ENCODE measurements around the gene HPRT1. TPM values are rescaled to one million over a fixed set of nuclear protein-coding genes. Genes with fewer than 3 reads are reported as not detected.

The HPRT1 gene
- total RNA-seq, 1 experiment from 2014 or later, result 52.2 TPM

- H3K36me3 ChIP-seq (ENCODE audit: insufficient read depth, low read length), result no peaks in the 10 kb centered on the region
- no peaks in the 10 kb centered on the region for H3K4me1 ChIP-seq (ENCODE audit: low read length)
- H3K79me2 ChIP-seq (ENCODE audit: low read length), result no peaks in the 10 kb centered on the region
- no peak overlapping the region for H3K9ac ChIP-seq (ENCODE audit: low read length)
- DNase-seq, result no peak
- no peaks in the 10 kb centered on the region for H3K27me3 ChIP-seq (ENCODE audit: low read length)
- H2AFZ ChIP-seq (ENCODE audit: low read length), result no peak overlapping the region
- H3K9me2 ChIP-seq (replicated peaks; ENCODE audit: insufficient read depth, low read length), result no peaks in the 10 kb centered on the region
- H3K9me3 ChIP-seq (ENCODE audit: low read length), result no peaks in the 10 kb centered on the region
- H4K20me1 ChIP-seq (ENCODE audit: insufficient read depth, low read depth, low read length), result no peaks in the 10 kb centered on the region
- no peak overlapping the region for H3K27ac ChIP-seq (ENCODE audit: low read length)
- no peak overlapping the region for H3K4me3 ChIP-seq (ENCODE audit: low read length)
- no peak overlapping the region for H3K4me2 ChIP-seq (ENCODE audit: low read depth, low read length, poor library complexity, severe bottlenecking)
Observed at GRCh38 chrX:134533952-134534351, 74.0 kb downstream of the HPRT1 start.

- Histone ChIP-seq H3K79me2 (ENCODE audit: low read length) (no peaks in the 10 kb centered on the region), H2AFZ (ENCODE audit: low read length) (no peak overlapping the region), H3K9ac (ENCODE audit: low read length) (no peak overlapping the region), H3K4me1 (ENCODE audit: low read length) (peaks cover 2% of the 10 kb centered on the region), H3K36me3 (ENCODE audit: insufficient read depth, low read length) (no peaks in the 10 kb centered on the region), H4K20me1 (ENCODE audit: insufficient read depth, low read depth, low read length) (no peaks in the 10 kb centered on the region), H3K27me3 (ENCODE audit: low read length) (no peaks in the 10 kb centered on the region), H3K9me3 (ENCODE audit: low read length) (no peaks in the 10 kb centered on the region), H3K9me2 (replicated peaks; ENCODE audit: insufficient read depth, low read length) (no peaks in the 10 kb centered on the region), H3K4me2 (ENCODE audit: low read depth, low read length, poor library complexity, severe bottlenecking) (no peak overlapping the region), H3K4me3 (ENCODE audit: low read length) (no peak overlapping the region), H3K27ac (ENCODE audit: low read length) (no peak overlapping the region)
- DNase-seq, result no peak
Observed at GRCh38 chrX:134537179-134537955, 77.4 kb downstream of the HPRT1 start.

DNA sequence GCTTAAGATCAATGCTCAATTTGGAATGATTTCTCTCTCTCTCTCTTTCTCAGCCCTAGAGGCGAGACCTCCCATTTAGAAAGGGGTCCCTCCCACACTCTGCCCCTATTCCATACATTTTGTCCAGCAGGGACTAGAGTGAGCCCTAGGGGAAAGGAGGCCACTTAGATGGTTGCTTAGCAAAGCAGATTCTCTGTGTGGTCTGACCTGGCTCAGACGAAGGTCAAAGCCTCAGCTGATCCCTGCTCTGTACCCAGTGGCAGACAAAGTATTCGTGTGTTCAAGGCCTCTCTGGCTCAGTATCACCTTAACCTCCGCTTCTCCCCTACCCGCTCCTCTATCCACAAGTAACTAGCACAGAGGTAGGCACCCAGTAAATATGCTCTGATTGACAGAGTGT is 78.4 kb downstream of the HPRT1 start:
- Histone ChIP-seq H2AFZ (ENCODE audit: low read length) (no peak overlapping the region), H3K4me1 (ENCODE audit: low read length) (peaks cover 10% of the 10 kb centered on the region), H3K9ac (ENCODE audit: low read length) (no peak overlapping the region), H3K27ac (ENCODE audit: low read length) (no peak overlapping the region), H3K4me2 (ENCODE audit: low read depth, low read length, poor library complexity, severe bottlenecking) (no peak overlapping the region), H3K4me3 (ENCODE audit: low read length) (no peak overlapping the region), H3K9me2 (replicated peaks; ENCODE audit: insufficient read depth, low read length) (no peaks in the 10 kb centered on the region), H3K79me2 (ENCODE audit: low read length) (no peaks in the 10 kb centered on the region), H3K27me3 (ENCODE audit: low read length) (no peaks in the 10 kb centered on the region), H3K9me3 (ENCODE audit: low read length) (no peaks in the 10 kb centered on the region), H4K20me1 (ENCODE audit: insufficient read depth, low read depth, low read length) (no peaks in the 10 kb centered on the region), H3K36me3 (ENCODE audit: insufficient read depth, low read length) (no peaks in the 10 kb centered on the region)
- DNase-seq, result no peak

- H2AFZ ChIP-seq (ENCODE audit: low read length), result no peak overlapping the region
- no peaks in the 10 kb centered on the region for H3K79me2 ChIP-seq (ENCODE audit: low read length)
- H3K27me3 ChIP-seq (ENCODE audit: low read length), result no peaks in the 10 kb centered on the region
- DNase-seq, result no peak
- H3K36me3 ChIP-seq (ENCODE audit: insufficient read depth, low read length), result no peaks in the 10 kb centered on the region
- no peak overlapping the region for H3K4me3 ChIP-seq (ENCODE audit: low read length)
- no peak overlapping the region for H3K4me2 ChIP-seq (ENCODE audit: low read depth, low read length, poor library complexity, severe bottlenecking)
- no peak overlapping the region for H3K27ac ChIP-seq (ENCODE audit: low read length)
- no peaks in the 10 kb centered on the region for H4K20me1 ChIP-seq (ENCODE audit: insufficient read depth, low read depth, low read length)
- no peaks in the 10 kb centered on the region for H3K9me2 ChIP-seq (replicated peaks; ENCODE audit: insufficient read depth, low read length)
- no peak overlapping the region for H3K9ac ChIP-seq (ENCODE audit: low read length)
- H3K4me1 ChIP-seq (ENCODE audit: low read length), result peaks cover 10% of the 10 kb centered on the region
- no peaks in the 10 kb centered on the region for H3K9me3 ChIP-seq (ENCODE audit: low read length)
Observed at GRCh38 chrX:134541906-134542305, 81.9 kb downstream of the HPRT1 start.

DNA sequence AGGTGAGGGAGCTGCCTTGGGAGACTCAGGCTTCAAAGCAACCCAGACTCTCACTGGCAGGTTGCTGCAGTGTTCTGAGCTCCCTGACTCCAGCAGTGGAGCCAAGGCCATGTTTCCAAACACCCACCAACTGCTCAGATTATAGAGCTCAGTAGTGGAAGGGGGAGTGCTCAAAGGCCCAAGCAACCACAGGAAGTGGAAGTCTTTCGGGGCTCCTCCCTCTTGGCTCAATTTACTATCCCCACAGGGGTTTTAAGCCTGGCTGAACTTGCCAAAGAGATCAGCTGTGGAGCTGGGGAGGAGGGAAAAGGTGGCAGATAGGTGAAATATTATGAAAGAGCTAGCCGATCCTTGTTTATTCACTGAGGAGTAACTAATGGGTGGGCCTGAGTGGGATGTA is 82.5 kb downstream of the HPRT1 start:
- Histone ChIP-seq H3K9ac (ENCODE audit: low read length) (no peak overlapping the region), H3K27me3 (ENCODE audit: low read length) (no peaks in the 10 kb centered on the region), H2AFZ (ENCODE audit: low read length) (no peak overlapping the region), H3K9me2 (replicated peaks; ENCODE audit: insufficient read depth, low read length) (no peaks in the 10 kb centered on the region), H3K79me2 (ENCODE audit: low read length) (no peaks in the 10 kb centered on the region), H3K36me3 (ENCODE audit: insufficient read depth, low read length) (no peaks in the 10 kb centered on the region), H4K20me1 (ENCODE audit: insufficient read depth, low read depth, low read length) (no peaks in the 10 kb centered on the region), H3K4me1 (ENCODE audit: low read length) (peaks cover 10% of the 10 kb centered on the region), H3K4me3 (ENCODE audit: low read length) (no peak overlapping the region), H3K9me3 (ENCODE audit: low read length) (no peaks in the 10 kb centered on the region), H3K4me2 (ENCODE audit: low read depth, low read length, poor library complexity, severe bottlenecking) (no peak overlapping the region), H3K27ac (ENCODE audit: low read length) (no peak overlapping the region)
- DNase-seq, result peak; percentile 61

DNA sequence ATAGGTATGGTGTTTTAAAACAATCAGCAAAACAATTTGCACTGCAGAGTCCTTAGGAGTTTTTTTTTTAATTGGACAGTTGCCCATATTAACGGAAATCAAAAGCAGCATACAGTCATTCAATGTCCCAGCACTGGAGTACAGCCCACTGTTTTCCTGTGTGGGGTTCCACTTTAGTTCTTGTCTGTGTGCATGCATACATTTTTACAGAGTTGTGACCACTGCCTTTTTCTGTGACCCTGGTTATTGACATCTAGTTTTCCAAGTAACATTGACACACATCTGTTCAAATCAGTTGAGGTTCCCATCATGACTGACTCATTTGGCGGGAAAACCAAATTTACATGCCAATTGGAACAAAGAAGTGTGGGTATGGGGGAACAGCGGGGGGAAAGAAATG is 83.3 kb downstream of the HPRT1 start:
- H3K9me2 ChIP-seq (replicated peaks; ENCODE audit: insufficient read depth, low read length), result no peaks in the 10 kb centered on the region
- no peak overlapping the region for H3K4me3 ChIP-seq (ENCODE audit: low read length)
- no peak overlapping the region for H3K9ac ChIP-seq (ENCODE audit: low read length)
- no peaks in the 10 kb centered on the region for H3K27me3 ChIP-seq (ENCODE audit: low read length)
- no peak overlapping the region for H2AFZ ChIP-seq (ENCODE audit: low read length)
- H3K4me1 ChIP-seq (ENCODE audit: low read length), result peaks cover 18% of the 10 kb centered on the region
- H3K27ac ChIP-seq (ENCODE audit: low read length), result no peak overlapping the region
- H4K20me1 ChIP-seq (ENCODE audit: insufficient read depth, low read depth, low read length), result no peaks in the 10 kb centered on the region
- no peaks in the 10 kb centered on the region for H3K79me2 ChIP-seq (ENCODE audit: low read length)
- H3K9me3 ChIP-seq (ENCODE audit: low read length), result no peaks in the 10 kb centered on the region
- no peak for DNase-seq
- H3K4me2 ChIP-seq (ENCODE audit: low read depth, low read length, poor library complexity, severe bottlenecking), result no peak overlapping the region
- no peaks in the 10 kb centered on the region for H3K36me3 ChIP-seq (ENCODE audit: insufficient read depth, low read length)

DNA sequence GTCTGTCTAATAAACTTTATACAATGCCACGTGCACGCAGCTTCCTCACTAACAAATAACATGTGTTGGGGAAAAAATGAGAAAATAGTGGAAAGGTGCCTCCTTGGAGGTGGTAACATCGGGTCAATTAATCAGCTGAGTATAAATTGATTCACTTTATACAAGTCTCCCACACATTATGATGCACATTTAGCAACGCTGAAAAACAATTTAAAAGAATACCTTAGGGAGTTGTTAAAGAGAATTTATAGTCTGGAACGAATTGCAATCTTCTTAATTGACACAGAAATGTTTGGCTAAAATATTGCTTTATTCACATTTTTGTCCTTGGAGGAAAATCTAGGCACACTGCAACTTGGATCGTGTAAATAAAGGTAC is 84.2 kb downstream of the HPRT1 start:
- no peaks in the 10 kb centered on the region for H4K20me1 ChIP-seq (ENCODE audit: insufficient read depth, low read depth, low read length)
- no peak overlapping the region for H3K27ac ChIP-seq (ENCODE audit: low read length)
- peaks cover 25% of the 10 kb centered on the region for H3K4me1 ChIP-seq (ENCODE audit: low read length)
- no peak overlapping the region for H3K4me3 ChIP-seq (ENCODE audit: low read length)
- H3K27me3 ChIP-seq (ENCODE audit: low read length), result no peaks in the 10 kb centered on the region
- H3K9me3 ChIP-seq (ENCODE audit: low read length), result no peaks in the 10 kb centered on the region
- no peaks in the 10 kb centered on the region for H3K79me2 ChIP-seq (ENCODE audit: low read length)
- no peak overlapping the region for H3K9ac ChIP-seq (ENCODE audit: low read length)
- no peaks in the 10 kb centered on the region for H3K36me3 ChIP-seq (ENCODE audit: insufficient read depth, low read length)
- H3K9me2 ChIP-seq (replicated peaks; ENCODE audit: insufficient read depth, low read length), result no peaks in the 10 kb centered on the region
- H3K4me2 ChIP-seq (ENCODE audit: low read depth, low read length, poor library complexity, severe bottlenecking), result no peak overlapping the region
- H2AFZ ChIP-seq (ENCODE audit: low read length), result no peak overlapping the region
- no peak for DNase-seq

- H2AFZ ChIP-seq (ENCODE audit: low read length), result no peak overlapping the region
- no peak overlapping the region for H3K27ac ChIP-seq (ENCODE audit: low read length)
- no peak overlapping the region for H3K4me3 ChIP-seq (ENCODE audit: low read length)
- no peaks in the 10 kb centered on the region for H3K9me2 ChIP-seq (replicated peaks; ENCODE audit: insufficient read depth, low read length)
- H3K79me2 ChIP-seq (ENCODE audit: low read length), result no peaks in the 10 kb centered on the region
- H3K4me1 ChIP-seq (ENCODE audit: low read length), result peaks cover 26% of the 10 kb centered on the region
- H3K9me3 ChIP-seq (ENCODE audit: low read length), result no peaks in the 10 kb centered on the region
- no peaks in the 10 kb centered on the region for H3K36me3 ChIP-seq (ENCODE audit: insufficient read depth, low read length)
- H3K9ac ChIP-seq (ENCODE audit: low read length), result no peak overlapping the region
- H4K20me1 ChIP-seq (ENCODE audit: insufficient read depth, low read depth, low read length), result no peaks in the 10 kb centered on the region
- no peaks in the 10 kb centered on the region for H3K27me3 ChIP-seq (ENCODE audit: low read length)
- H3K4me2 ChIP-seq (ENCODE audit: low read depth, low read length, poor library complexity, severe bottlenecking), result no peak overlapping the region
- no peak for DNase-seq
Observed at GRCh38 chrX:134544513-134545151, 84.7 kb downstream of the HPRT1 start.
